ENCODE measurements around the gene KRTAP12-1. TPM values are rescaled to one million over a fixed set of nuclear protein-coding genes. Genes with fewer than 3 reads are reported as not detected.

The KRTAP12-1 gene
- total and polyA plus RNA-seq, 9 of the 15 experiments (the other 6 are each of a cell fraction or from before 2014, with no cell fraction given): not detected

GRCh38 chr21:44657635-44658540, 24.1 kb downstream of the KRTAP12-1 start, which contains the start of gene KRTAP12-3 (continued):
- TF ChIP-seq ZBTB33 (CRISPR knock-in tag; IDR thresholded peaks at IDR 0.05): no peak
- no peak for TF ChIP-seq MAX (CRISPR knock-in tag; IDR thresholded peaks at IDR 0.05)
- TF ChIP-seq PHB2 (IDR thresholded peaks at IDR 0.05; ENCODE audit: low read depth): no peak
- no peak for TF ChIP-seq ZNF764 (CRISPR knock-in tag; IDR thresholded peaks at IDR 0.05; ENCODE audit: low read depth)
- TF ChIP-seq AFF4 (CRISPR knock-in tag; IDR thresholded peaks at IDR 0.05): no peak
